NCI-H2029 (cell line): ENCODE results near the gene RTF1.
"Not testable (repeated sequence)": the region's sequence is repeated elsewhere in the genome, so short reads cannot be mapped to it uniquely, and the experiment has no call there.

Source experiments
- DNase-seq: peaks from one replicate; lab custom pipeline; 2025; lab: John Stamatoyannopoulos, UW

RTF1 gene

DNA sequence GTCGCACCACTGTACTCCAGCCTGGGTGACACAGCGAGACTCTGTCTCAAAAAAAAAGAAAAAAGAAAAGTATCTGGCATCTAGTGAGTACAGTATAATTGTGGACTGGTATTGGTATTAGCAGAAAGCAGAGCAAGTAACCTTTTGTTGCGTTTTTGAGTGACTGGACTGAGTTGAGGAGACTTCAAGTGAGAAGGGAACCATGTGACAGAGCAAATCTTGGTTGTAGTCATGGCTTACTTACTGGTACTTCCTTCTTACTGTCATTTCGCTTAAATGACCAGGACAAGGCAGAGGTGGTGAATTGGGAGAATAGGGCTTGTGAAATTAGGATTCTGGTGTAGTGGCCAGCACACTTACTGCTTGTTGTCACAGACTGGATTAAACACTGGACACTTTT is 20.6 kb downstream of the RTF1 start:
- DNase-seq: no peak

DNA sequence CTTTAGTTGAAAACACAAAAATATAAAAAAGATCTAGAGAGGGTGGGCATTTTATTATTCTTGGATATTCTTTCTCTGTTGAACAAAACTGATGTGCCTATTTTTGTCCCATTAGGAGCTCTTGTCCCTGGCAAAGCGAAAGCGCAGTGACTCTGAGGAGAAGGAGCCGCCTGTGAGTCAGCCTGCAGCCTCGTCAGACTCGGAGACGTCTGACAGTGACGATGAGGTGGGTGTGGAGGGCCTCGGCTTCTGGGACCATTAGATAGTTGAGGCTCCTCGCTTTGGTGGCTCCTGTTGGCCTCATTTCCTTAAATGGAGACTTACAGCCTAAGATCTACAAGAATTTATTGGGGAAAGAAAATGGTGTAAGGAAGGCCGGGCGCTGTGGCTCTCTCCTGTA is 21.3 kb downstream of the RTF1 start:
- DNase-seq: no peak

DNA sequence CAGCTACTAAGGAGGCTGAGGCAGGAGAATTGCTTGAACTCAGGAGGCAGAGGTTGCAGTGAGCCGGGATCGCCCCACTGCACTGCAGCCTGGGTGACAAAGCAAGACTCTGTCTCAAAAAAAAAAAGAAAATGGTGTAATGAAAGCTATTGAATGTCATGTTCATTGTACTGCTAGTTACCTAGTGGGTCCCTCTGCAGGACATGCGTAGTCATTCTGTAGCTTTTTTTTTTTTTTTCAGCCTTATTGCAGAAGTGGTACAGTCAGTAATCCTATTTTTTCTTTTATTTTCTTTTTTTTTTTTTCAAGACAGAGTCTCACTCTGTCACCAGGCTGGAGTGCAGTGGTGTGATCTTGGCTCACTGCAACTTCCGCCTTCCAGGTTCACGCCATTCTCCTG is 21.9 kb downstream of the RTF1 start:
- DNase-seq: not testable (repeated sequence)

DNA sequence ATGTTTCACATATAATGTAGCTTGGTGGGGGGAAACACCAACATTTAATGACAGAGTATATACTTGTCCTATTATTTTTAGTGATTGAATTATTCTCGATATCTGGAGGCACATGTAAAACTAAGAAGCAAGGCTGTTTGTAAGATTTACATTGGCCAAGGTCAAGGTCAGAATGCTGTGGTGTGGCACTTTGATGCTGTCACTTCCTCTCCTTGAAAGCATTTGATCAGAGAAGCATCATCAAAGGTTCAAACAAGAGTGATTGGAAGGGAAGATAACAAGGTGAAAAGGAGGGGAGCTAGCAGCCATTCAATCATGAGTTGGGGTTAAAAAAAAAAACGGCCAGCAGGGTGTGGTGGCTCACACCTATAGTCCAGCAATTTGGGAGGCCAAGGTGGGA is 26.4 kb downstream of the RTF1 start:
- DNase-seq: no peak

DNA sequence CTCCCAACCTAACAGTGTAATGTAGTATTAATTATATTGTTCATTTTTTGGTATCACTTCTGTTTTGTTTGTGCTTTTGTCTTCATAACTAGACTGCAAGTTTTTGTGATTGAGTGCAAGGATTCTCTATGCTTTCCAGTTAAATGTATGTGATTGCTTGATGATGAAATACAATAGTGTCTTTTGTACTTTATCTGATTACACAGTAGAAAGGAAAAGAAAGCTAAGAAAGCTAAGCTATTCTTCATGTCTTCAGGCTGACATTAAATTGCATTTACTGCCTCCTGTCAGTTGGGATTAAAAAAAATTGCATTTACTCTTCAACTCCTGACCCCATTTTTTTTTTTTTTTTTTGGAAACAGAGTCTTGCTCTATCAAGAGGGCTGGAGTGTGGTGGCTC is 28.5 kb downstream of the RTF1 start:
- no peak for DNase-seq

DNA sequence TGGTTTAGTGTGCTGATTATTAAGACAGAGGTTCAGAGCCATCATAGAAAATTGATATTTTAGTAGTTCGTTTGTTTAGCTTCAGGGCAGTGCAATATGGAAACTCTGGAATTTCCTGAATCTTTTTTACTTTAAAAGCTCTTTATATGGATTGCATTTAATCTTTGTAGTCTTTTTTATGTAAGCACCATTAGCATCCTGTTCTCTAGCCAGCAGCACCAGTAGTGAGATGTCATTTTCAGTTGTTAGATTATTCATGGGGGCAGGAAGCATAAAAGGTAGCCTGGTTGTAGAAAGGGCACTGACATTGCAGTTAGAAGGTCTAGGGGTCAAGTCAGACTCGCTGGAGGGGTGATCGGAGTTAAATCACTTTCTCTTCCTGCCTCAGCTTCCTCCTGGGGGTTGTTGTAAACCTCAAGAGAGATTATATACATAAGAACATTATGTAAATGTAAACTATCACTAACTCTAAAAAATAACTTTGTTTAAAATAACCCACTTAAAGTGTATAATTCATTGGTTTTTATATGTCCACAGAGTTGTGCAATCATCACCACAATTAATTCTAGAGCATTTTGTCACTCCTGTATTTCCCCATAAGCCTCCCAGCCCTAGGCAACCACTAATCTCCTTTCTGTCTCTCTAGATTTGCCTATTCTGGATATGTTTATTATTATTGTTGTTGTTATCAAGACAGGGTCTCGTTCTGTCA is 45.3 kb downstream of the RTF1 start:
- DNase-seq: no peak

DNA sequence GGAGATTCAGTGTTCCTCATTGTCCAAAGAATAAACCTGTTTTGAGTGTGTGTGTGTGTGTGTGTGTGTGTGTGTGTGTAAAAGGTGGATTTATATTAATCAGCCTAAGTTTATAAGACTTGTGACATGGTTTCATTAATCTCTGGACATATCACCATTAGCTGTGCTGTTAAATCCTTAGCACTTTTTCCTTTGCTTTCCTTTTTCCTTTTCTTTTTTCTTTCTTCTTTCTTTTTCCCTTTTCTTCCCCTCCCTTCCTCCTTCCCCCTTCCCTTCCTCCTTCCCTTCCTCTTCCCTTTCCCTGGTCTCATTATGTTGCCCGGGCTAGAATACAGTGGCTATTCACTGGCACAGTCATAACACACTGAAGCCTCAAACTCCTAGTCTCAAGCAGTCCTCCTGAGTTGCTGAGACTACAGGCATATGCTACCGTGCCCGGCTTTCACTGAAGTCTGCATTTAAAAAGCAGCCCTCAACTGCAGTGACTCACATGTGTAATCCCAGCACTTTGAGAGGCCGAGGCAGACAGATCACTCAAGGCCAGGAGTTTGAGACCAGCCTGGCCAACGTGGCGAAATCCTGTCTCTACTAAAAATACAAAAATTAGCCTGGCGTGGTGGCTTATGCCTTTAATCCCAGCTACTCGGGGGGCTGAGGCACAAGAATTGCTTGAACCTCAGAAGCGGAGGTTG is 48.1 kb downstream of the RTF1 start:
- no peak for DNase-seq

DNA sequence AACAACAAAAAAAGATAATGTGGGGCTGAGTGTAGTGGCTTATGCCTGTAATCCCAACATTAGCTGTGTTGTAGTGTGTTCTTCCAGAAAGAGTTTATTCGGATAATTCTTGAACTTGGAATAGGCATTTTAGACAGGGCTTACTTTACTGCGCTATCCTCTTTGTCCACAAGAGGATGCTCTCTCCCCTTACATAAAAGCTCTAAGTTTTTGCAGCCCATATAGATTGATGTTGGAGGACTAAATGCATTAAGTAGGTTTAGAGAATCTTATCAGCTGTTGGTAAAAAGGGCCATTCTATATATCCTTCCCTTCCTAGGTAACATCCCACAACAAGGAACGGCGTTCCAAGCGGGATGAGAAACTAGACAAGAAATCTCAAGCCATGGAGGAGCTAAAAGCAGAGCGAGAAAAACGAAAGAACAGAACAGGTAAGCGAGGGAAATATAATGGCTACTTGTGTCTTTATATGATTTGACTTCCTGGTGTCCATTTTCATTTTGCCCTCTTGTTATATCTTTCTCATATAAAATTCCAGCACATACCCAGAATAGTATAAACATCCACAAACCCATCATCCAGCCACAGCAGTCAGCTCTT is 49.0 kb downstream of the RTF1 start:
- DNase-seq: no peak

DNA sequence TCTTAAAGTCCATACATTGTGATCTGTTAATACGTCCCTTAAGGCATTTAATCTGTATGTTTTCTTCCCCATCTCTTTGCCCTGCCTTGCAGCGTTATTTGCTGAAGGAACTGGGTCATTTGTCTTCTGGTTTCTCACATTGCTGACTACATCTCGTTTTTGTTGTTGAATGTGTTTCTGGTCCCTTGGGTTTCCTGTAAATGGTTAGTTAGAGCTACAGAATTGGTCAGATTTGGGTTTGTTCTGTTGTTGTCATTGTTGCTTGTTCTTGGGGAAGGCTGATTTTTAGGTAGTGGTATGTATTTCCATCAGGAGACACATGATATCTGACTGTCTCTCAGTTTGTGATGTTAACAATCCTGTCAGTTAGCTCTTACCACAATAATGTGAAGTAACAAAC is 49.8 kb downstream of the RTF1 start:
- DNase-seq: no peak

DNA sequence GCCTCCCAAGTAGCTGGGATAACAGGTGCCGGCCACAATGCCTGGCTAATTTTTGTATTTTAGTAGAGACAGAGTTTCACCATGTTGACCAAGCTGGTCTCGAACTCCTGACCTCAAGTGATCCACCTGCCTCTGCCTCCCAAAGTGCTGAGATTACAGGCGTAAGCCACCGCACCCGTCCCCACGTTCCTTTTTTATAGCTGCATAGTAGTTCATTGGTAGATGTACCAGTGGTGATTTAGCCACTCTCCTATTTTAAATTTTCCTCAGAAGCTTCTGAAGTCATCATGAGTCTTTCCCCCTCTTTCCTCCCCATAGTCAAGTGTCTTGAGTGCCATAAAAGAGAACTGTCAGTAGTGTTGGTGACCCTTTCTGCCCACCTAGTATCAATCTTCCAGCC is 52.7 kb downstream of the RTF1 start:
- DNase-seq: not testable (repeated sequence)

DNA sequence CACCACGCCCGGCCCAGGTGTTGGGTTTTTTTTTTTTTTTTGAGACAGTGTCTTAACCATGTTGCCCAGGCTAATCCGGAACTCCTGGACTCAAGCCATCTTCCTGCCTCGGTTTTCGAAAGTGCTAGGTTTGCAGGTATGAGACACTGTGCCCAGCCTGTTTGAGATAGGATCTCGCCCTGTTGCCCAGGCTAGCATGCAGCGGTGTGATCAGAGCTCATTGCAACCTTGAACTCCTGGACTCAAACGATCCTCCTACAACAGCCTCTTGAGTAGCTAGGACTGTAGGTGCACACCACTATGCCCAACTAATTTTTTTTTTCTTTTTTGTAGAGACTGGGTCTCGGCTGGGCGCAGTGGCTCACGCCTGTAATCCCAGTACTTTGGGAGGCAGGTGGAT is 56.5 kb downstream of the RTF1 start:
- DNase-seq: no peak

DNA sequence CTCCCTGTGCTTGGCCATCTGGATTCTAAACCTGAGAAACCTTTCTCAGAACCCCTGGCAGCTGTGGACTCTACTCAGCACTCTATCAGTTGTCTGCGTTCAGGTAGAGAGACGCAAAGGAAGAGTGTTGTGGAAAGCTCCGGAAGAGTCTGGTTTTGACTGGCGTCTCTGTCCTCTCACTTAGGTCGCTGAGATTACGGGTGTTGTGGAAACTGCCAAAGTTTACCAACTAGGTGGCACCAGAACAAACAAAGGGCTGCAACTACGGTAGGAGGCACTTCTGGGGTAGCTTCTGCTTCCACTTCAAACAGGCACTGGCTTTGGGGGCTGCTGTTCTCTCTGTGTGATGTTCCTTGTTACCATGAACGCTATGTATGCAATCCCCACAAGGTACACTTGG is 57.5 kb downstream of the RTF1 start:
- DNase-seq: no peak

DNA sequence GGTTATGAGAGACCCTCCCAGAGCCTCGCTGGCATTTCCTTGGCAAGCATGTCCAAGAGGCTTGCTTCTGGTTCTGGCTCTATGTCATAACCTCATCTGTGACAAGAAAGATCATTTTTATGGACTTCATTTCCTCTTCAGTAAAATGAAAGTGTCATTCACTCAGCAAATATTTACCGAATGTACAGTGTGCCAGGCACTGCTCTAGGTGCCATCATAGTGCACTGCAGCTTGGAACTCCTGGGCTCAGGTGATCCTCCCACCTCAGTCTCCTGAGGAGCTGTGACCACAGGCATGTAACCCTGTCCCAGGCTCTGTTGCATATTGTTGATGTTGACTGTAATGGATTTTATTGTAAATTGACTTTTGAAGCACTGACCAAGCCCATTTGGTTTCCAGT is 58.0 kb downstream of the RTF1 start:
- DNase-seq: peak; percentile 49

DNA sequence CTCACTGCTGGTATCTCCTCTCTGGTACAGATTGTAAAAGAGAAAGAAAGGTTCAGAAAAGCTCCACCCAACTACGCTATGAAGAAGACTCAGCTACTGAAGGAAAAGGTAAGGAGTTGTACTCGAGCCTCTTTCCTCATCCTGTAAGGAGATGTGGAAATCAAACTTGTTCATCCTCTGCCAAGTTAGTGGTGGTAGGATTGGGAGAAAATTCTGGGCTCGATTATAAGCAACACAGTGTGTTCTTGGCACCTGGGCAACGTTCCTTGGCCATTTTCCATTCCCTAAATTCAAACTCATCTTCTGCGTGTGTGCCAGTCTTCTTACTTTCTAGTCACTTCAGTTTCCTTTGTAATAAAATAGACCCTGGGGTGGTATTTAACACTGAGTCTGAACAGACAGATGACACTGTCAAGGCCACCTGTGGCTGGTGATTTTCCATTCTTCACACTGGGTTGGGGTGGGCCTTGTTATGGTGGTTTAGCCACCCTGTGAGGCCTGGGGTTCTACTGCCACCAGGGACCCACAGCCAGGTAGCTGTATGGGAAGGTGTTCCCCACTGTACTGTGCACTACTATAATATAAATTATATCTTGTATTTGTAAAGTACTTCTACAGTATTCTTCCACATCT is 59.6 kb downstream of the RTF1 start:
- DNase-seq: no peak

DNA sequence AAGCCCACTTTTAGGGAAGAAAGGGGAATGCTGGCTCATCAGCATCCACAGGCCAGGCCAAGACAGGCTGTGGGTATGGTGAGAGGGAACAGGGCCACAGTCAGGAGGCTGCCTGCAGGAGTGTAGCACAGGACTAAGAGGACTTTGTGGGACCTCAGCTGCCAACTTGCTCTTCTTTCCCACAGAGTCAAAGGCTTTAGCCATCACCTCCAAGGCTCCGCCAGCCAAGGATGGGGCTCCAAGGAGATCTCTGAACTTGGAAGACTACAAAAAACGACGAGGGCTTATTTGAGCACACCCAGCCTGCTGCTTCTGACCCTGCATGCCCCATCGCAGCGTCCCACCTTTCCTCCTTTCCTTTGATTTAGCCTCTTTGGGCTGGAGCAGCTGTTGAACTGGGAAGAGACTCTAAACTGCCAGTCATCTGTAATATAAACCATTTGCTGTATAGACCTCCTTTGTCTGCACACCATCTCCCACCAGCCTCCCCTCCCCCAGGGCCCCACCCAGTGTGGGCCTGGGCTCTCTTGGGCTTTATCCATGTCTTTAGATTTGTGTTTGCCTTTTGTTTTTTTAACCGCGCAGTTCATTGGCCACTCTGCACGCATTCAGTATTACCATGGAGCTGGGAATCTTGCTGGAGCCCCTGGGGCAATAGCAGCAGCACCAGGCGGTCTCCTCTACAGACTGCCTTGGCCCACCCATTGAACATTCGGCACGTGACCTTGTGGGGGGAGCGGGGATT is 63.7 kb downstream of the RTF1 start:
- no peak for DNase-seq

DNA sequence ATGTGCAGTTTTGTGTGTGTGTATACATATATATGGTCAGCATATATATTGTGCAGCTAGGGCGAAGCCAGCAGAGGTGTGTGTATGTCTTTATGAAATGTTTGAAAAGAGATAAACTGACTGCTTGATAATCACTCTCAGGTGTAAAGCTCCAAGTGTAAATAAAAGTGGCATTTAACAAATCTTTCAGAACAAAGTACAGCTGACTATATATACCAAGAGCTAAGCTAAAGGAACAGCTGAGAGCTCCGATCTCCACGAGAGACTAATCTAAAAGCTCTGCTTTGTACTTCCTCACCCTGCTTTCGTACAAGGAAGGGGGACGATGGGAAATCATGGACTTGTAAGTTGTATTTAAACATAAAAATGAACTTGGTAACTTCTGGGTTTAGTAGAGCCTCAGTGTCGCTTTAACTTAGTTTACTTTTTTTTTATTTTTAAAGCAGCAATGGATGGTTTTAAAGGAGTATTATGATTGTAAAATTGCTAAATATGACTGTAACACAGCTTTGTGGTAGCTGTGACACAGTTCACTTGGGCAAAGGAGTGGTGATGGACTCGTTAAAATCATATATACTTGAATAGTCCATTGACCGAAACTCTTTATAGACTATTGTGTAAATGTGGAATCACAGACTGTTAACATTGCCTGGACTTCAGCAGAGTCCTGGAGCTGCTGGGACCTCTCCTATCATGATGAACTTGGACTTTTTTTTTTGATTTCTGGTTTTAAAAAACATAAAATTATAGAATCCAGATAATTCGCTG is 65.4 kb downstream of the RTF1 start:
- no peak for DNase-seq

DNA sequence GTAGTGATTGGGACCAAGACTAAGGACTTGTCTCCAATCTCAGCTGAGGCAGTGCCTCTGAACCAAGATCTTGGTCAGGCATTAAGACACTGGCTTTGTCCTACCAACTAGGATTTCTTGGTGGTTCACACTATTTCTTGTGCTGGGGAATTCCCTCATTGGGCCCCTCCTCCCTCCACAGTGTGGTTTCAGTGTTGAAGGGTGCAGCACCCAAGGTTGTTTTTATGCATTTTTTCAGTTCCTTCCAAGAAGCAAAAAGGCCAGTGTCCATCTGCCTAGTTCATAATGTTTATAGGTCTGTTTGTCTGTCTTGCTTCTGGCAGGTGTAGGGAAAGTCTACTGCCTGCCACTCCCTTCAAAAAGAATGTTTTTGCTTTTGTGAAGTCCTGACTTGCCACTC is 66.2 kb downstream of the RTF1 start:
- no peak for DNase-seq

DNA sequence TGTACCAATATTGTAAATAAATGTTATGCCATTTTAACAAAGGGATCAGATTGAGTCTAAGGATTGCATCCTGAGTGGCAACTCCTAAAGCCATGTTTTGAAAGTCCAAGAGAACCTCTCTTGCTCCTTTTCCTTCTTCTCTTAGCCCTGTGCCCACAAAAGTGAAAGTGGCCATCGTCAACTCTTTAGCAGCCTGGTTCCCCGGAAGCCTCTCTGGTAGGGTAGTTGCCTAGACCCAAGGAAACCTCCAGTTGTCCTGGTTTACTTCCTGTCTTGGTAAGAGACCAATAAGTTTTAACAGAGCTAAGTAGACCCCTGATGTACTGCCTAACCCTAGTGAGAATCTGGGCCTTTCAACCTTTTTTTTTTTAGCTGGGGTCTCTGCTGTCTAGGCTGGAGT is 66.6 kb downstream of the RTF1 start:
- DNase-seq: no peak

DNA sequence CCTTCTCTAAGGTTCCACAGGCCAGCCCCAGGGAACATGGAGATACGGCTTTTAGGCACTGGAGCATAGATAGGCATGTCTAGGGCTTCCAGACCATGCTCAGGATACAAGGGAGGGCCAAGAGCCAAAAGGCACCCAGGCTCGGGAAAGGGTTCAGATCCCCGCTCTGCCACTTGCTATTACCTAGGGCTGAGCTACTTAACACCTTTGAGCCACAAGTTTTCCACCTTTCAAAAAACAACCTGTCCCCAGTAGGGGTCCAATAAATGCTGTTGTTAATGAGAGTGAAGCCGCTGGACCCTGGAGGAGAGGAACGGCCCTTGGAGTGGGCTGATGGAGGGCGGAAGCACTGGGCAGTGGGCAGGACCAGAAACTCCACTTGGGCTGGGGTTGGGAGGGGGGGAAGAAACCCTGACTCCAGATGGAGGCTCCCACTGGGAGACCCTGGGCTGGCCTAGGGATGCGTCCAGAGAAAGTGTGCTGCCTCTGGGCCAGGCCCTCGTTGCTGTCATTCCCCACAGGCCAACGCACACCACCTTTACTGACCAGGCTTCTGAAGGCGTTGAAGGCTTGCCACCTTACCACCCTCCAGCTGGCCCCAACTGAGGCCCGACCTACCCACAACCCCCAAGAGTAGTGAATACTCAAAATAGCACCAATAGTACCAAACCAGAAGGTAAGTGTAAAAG is 68.2 kb downstream of the RTF1 start:
- no peak for DNase-seq

DNA sequence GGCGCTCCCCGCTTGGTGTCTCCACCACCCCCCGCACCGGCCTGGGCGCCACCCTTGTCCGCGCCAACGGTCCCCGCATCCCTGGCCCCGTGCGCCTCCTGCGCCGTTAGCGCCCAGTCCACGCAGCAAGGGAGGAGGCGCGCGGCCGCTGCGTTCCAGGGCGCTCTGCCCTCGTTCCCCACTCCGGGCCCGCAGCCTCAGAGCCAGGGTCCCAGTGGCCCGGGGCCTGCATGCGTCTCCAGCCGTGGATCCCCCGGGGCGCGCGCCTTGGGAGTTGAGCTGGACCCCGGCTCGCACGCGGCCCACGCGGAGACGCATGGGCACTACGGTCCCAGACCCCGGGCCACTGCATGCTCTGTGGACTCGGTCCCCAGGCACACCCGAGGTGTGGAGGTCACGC is 69.4 kb downstream of the RTF1 start:
- DNase-seq: no peak

DNA sequence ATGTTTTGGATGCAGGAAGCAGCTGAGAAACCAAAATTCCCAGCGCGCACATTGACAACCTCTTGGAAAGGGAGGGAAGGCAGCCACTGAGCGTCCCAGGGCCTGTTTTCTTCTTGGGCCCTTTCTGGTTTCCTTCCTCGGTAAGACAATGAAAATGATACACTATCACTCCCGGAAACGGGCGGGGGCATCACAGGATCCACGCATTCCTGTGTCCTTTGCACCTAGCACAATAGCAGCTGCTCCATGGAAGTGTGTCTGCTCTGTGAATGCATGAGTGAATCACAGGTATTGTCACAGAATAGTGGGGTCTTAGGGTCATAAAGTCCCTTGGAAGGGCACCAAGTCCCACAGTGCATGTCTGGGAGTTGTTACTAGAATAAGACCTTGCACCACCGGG is 70.5 kb downstream of the RTF1 start:
- no peak for DNase-seq
